NOMO-1 (cell line): ENCODE results near the gene NADK.
A peak's percentile ranks its signal among the peaks of the same experiment; 100 is the strongest.
"Not testable (repeated sequence)": the region's sequence is repeated elsewhere in the genome, so short reads cannot be mapped to it uniquely, and the experiment has no call there.

Experiments used
- DNase-seq, 2 experiments: peaks; one replicate each; lab custom pipeline; 2025; ENCODE audit not compliant: unreplicated experiment in 2 of 2; lab: John Stamatoyannopoulos, UW

The NADK gene

DNA sequence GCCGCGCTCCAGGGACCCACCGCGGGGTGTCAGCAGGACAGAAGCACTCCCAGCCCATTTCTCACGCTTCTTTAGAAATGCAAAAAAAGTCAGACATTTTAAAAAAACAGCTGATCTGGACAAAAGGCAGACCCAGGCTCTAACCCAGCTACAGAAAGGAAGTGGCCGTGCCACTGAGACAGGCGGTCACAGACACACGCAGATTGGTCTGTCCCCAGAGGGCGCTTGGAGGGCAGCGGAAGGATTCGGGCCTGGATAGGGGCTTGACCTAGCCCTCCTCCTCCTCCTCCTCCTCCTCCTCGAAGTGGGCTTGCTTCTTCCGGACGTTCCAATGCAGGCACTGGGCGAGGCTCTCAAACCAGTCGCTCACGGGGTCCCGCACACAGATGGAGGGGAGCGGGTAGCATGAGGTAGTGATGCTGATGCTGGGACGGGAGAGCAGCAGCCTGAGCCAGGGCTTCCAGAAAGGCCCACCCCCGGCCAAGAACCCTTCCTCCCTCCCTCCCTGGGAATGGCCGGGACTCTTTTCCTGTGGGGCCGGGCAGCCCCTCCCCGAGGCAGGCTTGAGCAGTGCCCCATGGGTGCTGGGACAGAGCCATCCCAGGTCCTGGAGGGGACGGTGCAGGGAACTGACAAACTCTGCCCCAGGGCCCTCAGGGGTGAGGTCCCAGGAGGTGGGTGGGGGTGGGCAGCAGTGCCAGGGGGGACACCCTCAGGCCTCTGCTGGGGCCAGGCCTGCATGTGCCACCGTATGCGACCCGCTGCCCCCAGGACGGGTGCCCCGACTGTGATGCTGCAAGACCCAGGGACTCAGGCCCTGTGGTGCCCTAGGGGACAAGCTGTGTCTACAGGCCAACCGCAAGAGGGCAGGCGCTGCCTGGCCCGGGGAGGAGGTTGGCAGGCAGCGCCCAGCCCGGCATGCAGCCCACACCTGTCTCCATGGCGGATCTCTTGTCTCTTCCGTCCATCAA, 25.3 kb downstream of the NADK start:
- no peak for DNase-seq

DNA sequence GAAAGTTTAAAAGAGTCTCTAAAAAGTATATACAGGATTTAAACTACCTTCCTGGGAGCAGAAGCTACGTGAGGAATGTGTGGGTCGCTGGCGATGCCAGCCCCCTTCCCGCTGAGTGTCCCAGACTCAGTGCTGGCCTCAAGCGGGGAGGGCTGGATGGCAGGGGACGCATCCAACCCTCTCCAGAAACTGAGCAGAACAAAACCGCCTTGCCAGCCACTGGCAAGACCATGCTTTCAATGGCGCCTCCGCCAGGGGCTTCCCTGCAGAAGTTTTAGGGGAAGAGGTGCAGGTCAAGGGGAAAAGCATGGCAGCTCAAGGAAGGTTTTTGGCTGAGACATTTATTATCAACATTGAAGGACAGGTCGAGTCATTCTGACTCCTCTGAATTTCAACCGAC, 26.1 kb downstream of the NADK start:
- no peak for DNase-seq

DNA sequence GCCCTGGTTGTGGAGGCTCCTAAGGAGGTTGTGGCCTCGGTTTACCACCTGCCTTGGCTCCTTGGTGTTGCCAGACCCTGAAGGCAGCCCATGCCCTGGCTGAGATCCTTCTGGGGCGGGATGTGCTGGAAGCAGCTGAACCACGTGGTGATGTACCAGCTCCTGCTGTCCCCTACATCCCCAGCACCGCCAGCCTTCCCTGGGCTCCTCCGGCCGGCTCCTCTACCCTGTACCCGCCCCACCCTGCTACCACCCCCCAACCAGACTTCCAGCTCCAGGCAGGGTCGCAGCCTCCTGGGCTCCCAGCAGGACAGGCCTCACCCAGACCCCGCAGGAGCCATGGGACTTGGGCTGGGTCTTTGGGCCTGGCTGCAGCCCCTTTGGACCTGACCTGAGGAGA, 28.3 kb downstream of the NADK start:
- DNase-seq = not testable (repeated sequence)

DNA sequence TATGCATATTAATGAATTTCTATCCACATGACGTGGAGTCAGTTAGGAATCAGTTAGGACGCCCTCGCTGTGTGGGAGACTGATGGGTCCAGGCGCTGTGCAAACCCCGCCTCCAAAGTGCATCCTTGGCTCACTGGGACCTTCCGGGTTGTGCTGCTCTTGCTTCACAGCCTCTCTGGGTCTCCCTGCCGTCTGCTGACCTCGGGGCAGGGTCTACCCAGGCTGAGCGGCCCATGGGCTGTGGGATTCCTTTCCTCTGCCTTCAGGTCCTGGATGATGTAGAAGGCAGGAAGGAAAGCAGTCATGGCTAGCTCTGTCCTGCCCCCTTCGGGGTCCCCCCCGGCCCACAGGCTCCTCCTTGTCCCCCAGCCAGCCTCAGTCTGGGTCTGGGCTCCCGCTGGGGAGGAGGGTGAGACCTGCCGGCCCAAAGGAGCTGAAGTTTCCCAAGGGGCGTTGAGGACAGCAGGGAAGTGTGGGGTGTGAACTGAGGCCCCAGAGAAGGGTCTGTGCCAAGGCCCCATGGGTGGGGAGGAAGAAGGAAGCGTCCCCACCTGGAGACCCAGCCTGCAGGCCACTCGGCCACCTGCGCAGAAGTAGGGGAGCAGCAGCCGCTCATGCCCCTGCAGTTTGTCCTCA, 29.5 kb downstream of the NADK start:
- DNase-seq = no peak

DNA sequence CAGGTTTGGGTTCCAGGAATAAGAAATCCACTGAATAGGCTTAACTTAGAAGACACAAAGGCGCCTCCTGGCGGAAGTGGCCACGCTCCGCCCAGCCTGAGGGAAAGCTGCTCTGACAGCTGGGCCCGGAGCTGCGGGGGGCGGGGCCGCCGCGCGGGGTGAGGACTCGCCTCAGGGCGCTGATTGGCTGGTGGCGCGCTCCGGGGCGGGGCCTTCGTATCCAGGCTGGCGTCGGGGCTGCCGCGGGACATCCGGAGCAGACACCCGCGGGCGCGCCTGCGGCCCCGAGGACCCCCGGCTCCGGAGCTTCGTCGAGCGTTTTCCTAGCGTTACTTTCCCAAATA, 31.7 kb downstream of the NADK start:
- not testable (repeated sequence) for DNase-seq

DNA sequence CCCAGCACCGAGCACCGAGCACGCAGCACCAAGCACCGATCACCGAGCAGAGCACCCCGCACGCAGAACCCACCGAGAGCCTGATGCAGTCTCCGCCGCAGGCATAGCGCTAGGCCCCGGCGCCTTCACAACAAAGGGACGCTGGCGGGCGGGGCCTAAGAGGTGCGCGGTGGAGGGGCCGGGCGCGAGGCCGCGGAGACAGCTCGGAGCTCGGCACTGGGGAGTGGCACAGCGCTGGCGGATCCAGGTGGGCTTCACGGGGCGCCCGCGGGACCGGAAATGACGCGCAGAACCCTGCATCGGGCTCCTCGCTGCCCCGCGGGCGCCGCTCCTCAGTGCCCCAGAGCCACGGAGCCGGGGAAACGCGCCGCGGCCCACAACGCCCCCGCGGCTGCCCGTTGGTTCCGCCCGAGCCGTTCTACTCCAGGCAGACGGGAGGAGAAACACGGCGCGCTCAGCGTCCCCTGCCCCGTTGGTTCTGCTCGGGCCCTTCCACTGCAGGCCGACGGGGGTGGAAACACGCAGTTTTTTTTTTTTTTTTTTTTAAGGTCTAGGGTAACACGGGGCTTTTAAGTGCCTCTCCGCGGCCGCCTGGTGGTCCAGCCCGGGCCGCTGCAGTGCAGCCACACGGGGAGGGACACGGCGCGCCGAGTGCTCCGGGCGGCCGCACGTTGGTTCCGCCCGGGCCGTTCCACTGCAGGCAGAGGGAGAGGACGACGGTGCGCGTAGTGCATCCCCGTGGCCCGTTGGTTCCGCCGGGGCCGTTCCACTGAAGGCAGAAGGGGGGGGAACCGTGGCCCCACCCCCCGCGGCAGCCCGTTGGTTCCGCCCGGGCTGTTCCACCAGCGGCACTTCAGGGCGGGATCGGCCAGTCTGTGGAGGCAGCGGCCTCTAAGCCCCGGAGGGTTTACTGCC, 32.4 kb downstream of the NADK start:
- DNase-seq = peak; percentile 55 to 59

DNA sequence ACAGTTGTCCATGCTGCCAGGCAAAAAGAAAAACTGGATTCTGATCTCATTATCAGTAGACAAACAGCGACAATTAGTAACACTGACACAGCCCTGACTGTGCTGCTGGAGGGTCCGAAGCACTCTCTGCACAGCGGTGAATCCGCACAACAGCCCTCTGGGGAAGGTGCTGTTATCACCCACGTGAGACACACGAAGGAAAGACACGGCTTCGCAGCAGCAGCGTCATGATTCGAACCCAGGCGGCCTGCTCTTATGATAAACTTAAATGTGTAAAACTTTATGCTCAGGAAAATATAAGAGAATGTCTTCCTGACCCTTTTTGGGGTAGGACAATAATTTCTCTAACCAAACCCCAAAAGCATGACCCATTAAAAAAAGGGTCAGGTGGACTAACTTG, 35.7 kb downstream of the NADK start:
- DNase-seq = not testable (repeated sequence)

DNA sequence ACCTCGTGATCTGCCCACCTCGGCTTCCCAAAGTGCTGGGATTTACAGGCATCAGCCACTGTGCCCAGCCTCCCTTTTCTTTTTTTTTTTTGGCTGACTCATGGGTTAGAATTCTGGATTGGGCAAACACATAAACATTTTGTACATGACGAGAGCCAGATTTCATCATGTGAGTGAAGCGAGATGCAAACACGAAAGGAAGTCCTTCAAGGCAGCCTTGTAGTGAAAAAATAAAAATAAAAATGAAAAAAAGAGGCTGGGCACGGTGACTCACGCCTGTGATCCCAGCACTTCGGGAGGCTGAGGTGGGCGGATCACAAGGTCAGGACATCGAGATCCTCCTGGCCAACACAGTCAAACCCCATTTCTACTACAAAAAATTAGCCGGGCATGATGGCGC, 37.3 kb downstream of the NADK start:
- not testable (repeated sequence) for DNase-seq

DNA sequence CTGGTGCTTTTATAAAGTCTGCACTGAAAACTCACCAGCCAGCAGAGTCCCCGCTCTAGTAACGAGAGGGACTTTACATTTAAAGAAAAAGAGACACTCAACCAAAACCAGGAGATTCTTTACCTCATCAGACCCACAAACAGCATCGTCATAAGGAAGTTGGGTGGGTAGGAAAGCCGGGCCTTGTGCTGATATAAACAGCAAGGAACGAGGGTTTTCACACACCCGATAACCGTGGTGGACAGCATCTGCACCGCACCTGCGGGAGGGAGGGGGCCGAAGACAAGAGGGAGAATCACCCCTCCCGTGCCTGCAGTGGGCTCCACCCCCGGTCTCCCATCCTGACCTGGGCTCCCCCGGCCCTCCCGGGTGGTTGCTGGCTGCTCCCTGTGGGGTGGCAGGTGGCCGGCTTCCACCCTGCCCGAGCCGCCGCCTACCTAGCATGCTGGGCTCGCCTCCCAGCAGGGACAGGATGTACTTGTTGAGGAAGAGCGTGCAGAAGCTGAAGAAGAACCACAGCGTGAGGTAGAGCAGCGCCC, 39.4 kb downstream of the NADK start:
- not testable (repeated sequence) for DNase-seq

DNA sequence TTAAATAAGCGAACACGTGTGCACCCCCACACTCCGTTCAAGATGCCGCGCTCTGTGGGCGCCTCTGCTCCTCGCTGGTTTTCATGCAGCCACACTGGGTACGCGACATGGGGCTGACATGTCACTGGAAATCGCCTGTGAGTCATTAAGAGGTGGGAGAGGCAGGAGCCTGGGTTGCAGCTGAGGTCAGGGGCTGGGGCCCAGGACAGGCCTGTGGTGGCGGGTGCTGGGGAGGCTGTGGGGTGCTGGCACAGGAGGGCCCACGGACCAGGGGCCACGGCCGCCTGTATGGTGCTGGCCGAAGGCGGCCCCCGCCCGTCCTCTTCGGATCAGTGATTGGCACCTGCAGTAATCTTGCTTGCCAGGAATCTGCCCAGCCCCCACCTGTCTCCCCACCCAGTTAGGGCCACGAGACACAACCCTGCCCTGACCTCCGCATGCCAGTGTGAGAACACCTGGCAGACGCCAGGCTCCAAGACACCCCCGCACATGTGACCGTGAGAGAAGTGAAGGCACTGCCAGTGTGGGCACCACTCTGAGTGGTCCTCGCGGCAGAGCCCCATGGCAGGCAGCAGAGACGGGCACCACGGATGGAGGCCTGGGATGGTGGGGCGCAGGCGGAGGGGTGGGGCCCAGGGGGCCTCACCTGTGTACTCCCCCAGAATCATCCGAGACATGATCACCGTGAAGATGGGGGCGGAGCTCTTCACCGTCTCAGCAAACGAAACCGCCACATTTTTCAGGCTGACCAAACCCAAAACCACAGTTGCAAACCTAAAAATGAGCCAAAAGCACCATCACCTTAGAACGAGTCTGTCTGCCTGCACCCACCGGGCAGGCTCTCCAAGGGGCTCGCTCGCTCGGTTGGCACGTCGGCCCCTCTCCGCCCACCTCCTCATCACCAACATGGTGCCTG, 40.3 kb downstream of the NADK start:
- DNase-seq = not testable (repeated sequence)

DNA sequence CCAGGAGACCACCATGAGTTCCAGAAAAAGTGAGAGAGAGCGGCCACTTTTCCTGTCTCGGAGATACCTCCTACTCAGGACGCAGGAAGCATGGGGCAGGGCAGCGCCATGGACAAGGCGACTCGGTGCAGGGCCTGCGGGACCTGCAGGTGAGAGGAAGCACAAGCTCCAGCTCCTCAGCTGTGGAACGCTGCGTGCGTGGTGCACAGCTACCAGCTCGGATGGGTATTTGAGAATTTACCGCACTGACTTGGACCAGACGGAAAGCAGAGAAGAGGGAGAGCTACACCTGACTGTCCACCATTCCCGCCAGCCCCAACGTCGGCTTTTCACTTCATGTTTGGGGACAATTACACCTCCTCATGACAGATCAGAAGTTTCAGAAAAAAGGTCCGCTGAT, 45.9 kb downstream of the NADK start:
- DNase-seq = no peak

DNA sequence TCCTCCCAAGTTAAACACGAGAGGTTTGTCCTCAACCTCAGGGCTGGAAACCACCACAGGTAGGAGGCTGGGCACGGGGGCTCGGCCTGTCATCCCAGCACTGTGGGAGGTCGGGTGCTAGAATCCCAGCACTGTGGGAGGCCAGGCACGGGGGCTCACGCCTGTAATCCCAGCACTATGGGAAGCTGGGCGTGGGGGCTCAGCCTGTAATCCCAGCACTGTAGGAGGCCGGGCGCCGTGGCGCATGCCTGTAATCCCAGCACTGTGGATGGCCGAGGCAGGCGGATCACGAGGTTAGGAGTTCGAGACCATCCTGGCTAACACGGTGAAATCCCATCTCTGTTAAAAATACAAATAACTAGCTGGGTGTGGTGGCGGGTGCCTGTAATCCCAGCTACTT, 47.4 kb downstream of the NADK start:
- no peak for DNase-seq

DNA sequence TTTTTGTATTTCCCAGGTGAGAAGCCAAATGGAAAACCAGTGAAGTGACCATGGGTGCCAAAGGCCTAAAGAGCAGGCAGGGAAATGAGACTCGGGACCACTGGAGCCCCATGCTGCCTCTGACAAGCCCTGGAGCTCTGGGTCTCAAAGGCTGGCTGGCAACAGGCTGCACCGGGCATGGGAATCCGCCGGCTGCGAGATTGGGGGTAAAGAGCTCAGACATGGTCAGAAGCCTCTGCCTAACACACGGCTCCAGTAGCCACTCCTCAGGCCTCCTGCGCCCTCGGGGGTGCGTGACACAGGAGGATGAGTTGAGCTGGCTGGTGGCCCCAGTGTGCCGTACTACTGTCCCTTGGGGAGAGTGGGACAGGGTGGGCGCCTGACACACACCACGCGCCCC, 48.0 kb downstream of the NADK start:
- not testable (repeated sequence) for DNase-seq

DNA sequence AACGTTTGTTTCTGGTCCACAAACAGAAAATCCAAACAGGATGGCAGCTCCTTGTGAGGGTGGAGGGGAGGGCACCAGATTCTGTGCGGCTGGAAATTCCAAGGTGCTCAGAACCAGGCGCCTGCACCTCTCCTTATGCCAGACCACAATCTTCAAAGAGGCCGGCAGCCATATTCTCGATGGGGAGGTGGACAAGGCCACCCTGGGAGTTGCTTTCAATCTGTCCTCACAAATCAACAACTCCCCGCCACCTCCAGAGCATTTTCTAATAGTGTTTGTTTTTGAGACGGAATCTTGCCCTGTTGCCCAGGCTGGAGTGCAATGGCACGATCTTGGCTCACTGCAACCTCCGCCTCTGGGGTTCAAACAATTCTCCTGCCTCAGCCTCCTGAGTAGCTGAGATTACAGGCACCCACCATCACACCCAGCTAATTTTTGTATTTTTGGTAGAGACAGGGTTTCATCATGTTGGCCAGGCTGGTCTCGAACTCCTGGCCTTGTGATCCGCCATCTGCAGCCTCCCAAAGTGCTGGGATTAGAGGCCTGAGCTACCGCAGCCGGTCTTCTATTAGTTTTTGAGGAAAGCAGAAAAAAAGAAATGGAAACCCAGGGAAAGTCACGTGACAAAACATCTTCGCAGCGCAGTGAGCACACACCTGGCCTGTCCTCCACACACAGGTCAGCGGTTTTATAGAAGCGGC, 49.0 kb downstream of the NADK start:
- not testable (repeated sequence) for DNase-seq

DNA sequence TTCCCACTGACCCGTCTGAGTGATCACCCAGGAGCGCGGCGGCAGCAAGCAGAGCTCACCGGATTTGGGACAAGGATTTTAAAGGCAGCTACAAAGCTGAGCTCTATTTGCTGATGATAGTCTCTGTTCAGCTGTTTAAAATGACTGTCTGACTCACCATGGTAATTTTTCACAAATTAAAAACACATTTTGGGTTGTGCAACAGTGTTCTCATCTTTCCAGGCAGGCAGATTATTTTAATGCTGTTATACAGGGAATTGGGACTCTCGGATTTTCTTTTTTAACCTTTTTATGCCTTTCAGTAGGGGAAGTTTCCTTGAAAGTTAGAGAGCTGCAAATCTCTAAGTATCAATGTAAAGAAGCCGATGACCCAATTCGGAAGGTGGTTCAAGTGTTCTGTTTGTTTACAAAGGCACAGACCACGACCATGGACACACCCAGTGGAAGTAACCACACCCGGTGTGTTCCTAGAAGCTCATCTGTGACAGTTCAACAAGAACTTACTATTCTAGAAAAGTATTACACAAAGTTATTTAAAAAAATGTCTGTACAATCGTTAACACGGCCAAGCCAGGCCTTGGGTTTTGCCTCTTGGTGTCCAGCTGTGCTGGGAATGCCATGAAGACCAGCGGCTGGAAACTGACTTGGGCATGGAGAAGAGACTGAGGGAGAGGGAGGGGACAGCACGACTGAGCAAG, 49.8 kb downstream of the NADK start:
- peak; percentile 39 to 56 for DNase-seq

DNA sequence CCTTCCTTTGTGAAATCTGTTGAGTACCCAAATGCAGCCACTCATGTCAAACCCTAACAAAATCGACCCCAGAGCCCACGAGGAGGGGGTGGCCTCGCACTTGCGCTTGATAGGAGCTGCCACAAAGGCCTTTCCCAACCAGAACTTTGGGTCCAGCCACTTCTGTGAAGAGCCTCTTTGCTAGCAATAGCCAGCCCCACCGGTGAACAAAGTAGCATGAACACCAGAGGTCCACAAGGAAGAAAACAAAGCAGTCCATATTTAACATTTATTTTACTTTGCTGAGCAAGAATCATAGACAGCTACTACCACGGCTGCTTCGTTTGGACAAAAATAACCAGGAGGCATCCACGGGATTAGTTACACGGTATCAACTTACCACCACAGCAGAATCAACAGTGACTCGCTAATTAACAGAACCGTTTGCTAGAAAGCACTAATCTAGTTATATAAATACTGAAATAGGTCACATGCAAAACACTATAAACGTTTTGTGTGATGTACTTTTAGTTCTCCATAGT, 51.1 kb downstream of the NADK start:
- not testable (repeated sequence) for DNase-seq

DNA sequence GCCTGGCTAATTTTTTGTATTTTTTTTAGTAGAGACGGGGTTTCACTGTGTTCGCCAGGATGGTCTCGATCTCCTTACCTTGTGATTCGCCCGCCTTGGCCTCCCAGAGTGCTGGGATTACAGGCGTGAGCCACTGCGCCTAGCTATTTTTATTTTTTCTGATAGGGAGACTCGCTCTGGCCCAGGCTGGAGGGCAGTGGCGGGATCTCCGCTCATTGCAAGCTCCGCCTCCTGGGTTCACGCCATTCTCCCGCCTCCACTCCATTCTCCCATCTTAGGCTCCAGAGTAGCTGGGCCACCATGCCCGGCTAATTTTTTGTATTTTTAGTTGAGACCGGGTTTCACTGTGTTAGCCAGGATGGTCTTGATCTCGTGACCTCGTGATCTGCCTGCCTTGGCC, 52.2 kb downstream of the NADK start:
- DNase-seq = not testable (repeated sequence)
